ENCODE results near the gene FBXO40.

DNA sequence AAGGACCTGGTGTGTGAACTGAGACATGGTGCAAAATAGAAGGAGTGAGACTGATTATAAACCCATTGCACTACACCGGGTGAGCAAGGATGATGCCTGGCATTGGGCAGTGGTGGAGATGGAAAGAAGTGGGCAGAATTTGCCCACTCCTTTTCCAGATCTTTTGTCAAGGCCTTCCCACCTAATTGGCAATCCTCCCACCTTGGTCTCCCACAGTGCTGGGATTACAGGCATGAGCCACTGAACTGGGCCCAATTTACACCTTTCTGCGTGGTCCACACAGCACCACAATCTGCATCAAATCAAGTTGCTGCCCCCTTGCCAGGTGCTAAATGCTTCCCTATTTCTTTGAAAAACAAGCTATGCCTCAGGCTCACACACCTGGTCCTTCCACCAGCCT is 5.4 kb downstream of the FBXO40 start:
- TF ChIP-seq CTCF (IDR thresholded peaks at IDR 0.05) = no peak
- TF ChIP-seq POLR2A (IDR thresholded peaks at IDR 0.05) = no peak
